Astrocyte of the spinal cord (primary cell): ENCODE measurements around the gene PIBF1.
A peak's percentile ranks its signal among the peaks of the same experiment; 100 is the strongest.
"Not testable (repeated sequence)": the region's sequence is repeated elsewhere in the genome, so short reads cannot be mapped to it uniquely, and the experiment has no call there.

Experiments
- DNase-seq: peaks from one replicate; pipeline ENCODE4 v3.0.0; 2011; ENCODE audit warnings: low read depth, low spot score
- H3K4me3 ChIP-seq: 2 replicates; pipeline ENCODE4 v1.5.1; 2011; ENCODE audit warnings: low read depth, mild to moderate bottlenecking, low read length, moderate library complexity
- CTCF ChIP-seq: IDR thresholded peaks from 2 replicates; pipeline ENCODE4 v1.5.1; 2012; ENCODE audit warnings: low read depth, mild to moderate bottlenecking, low read length, inconsistent platforms
- in situ Hi-C: cut with HindIII; loops from 2 replicates; pipeline ENCODE4 v1.10.0; 2017; ENCODE audit warnings: low sequenced_read_pairs

PIBF1 gene

DNA sequence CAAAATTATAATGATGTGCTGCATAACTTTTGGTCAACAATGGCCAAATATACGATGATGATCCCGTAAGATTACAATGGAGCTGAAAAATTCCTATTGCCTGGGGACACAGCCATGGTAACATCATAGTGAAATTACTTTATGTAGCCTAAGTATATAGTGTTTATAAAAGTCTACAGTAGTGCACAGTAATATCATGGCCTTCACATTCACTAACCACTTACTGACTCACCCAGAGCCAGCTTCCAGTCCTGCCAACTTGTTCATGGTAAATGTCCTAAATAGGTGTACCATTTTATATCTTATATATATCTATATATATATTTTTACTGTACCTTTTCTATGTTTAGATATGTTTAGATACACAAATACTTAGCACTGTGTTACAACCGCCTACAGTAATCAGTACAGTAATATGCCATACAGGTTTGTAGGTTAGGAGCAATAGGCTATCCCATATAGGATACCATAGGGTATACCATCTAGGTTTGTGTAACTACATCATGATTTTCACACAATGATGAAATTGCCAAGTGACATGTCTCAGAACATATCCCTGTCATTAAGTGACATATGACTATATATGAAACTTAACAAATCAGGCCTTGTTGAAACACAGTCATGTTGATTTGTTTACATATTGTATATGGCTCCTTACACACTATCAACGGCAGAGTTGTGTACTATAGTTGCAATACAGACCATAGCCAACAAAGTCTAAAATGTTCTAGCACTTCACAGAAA lies 24.0 kb upstream of the PIBF1 start:
- no peak for DNase-seq
- H3K4me3 ChIP-seq = no peak overlapping the region
- TF ChIP-seq CTCF = no peak
- in situ Hi-C loops = no loop called here

DNA sequence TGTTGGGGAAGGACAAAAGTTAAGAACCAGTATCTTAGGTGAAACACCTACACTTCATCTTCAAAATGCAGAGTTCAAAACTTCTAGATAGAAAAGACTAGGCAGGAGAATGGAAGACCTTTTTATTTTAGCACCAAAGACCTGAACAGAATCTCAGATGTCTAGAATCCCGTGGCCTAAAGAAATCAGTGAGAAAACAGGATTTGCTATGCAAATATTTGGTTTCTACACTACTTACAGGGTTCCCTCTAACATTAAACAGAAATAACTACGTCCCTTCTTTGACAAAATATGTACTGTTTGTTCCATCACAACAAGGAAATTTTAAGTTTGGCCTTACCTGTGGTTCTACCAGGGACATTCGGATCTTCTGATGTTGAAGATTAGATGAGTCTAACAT lies 21.7 kb upstream of the PIBF1 start:
- no peak overlapping the region for H3K4me3 ChIP-seq
- no peak for DNase-seq
- in situ Hi-C loops = no loop called here
- no peak for TF ChIP-seq CTCF

DNA sequence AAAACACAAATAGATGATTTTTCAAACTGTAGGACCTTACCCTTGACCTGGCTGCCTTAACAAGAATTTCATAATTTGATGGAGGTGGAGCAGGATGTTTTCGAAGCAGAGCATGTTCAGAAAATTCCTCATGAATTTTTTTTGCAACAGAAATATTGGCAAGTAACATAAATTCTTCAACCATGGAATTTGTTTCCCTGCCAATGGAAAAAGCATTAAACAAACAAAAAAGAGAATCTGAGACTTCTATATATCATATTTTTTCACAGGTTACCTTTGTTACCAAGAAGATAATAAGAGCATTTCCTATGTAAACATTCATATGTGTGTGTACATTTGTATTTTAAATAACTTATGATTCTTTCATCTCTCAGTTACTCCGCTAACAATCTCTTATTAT lies 18.5 kb upstream of the PIBF1 start:
- no peak for DNase-seq
- in situ Hi-C loops = no loop called here

DNA sequence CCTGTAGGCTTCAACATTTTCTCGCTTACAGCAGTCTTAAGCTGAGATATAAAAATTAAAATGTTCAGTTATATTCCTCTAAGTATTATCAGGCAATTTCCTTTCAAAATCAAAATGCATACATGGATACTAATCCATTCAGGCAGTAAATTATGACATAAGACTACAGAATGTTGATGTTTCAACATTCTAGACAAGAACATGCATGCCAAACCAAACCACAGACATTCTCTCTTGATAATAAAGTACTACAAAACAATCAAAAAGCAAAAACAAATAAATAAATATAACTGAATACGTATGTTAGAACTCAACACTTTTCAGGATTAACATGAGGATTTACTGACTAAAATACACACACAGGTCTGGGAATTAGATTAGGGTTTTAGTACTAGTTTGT lies 7.9 kb upstream of the PIBF1 start:
- in situ Hi-C loops = no loop called here

More for the DNA sequence above, 18.5 kb upstream of the PIBF1 start:
- no peak overlapping the region for H3K4me3 ChIP-seq
- no peak for TF ChIP-seq CTCF

GRCh38 chr13:72782717-72783116 lies 784 bp downstream of the PIBF1 start:
- in situ Hi-C loops = no loop called here
- DNase-seq = peak; percentile 31
- H3K4me3 ChIP-seq = peak overlapping the region; percentile 96
- no peak for TF ChIP-seq CTCF

More for the DNA sequence above, 7.9 kb upstream of the PIBF1 start:
- no peak overlapping the region for H3K4me3 ChIP-seq
- TF ChIP-seq CTCF = no peak
- DNase-seq = no peak

- H3K4me3 ChIP-seq, DNase-seq, in situ Hi-C loops: not testable (repeated sequence)
Measured at GRCh38 chr13:72784679-72785078, 2.7 kb downstream of the PIBF1 start.

DNA sequence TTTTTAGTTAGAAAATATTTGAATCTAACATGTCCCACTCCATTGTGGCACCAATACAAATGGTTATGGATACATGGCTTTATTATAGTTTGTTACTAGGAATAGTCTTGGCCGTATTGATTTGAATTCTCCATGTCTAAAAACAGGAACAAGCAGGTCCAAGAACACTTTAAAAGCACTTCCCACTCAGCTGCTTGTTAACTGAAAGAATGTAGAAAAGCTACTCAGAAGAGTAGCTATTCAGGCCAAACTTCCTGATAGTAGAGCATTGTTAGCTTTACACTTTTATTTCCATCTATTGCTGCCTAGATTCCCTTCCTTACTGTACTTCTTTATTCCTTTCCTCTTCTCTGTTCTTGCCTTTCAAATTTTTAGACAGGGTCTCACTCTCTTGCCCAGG lies 6.9 kb downstream of the PIBF1 start:
- TF ChIP-seq CTCF = no peak
- no peak for DNase-seq
- in situ Hi-C loops = no loop called here
- H3K4me3 ChIP-seq = no peak overlapping the region
